Ishikawa (cell line): ENCODE results near the gene ITGA6.

ENCODE experiments used
- CEBPB ChIP-seq: IDR thresholded peaks from 2 replicates; pipeline ENCODE4 v1.6.1; 2012
- CREB1 ChIP-seq: IDR thresholded peaks from 2 replicates; pipeline ENCODE4 v1.6.1; 2012; ENCODE audit warnings: low read depth
- EGR1 ChIP-seq: IDR thresholded peaks from 2 replicates; pipeline ENCODE4 v1.6.1; 2012
- EP300 ChIP-seq: IDR thresholded peaks from 2 replicates; pipeline ENCODE4 v1.6.1; 2012; ENCODE audit warnings: borderline replicate concordance
- FOXM1 ChIP-seq: IDR thresholded peaks from 2 replicates; pipeline ENCODE4 v1.6.1; 2012; ENCODE audit warnings: low read depth, borderline replicate concordance
- NFIC ChIP-seq: IDR thresholded peaks from 2 replicates; pipeline ENCODE4 v1.6.1; 2012
- RAD21 ChIP-seq: IDR thresholded peaks from 2 replicates; pipeline ENCODE4 v1.6.1; 2012; ENCODE audit warnings: low read depth
- TAF1 ChIP-seq: IDR thresholded peaks from 2 replicates; pipeline ENCODE4 v1.6.1; 2012; ENCODE audit warnings: low read depth, mild to moderate bottlenecking
- TCF12 ChIP-seq: IDR thresholded peaks from 2 replicates; pipeline ENCODE4 v1.6.1; 2012; ENCODE audit warnings: low read depth
- TEAD4 ChIP-seq: IDR thresholded peaks from 2 replicates; pipeline ENCODE4 v1.6.1; 2012
- YY1 ChIP-seq: IDR thresholded peaks from 2 replicates; pipeline ENCODE4 v1.6.1; 2012; ENCODE audit warnings: low read depth
- ZBTB7A ChIP-seq: IDR thresholded peaks from 2 replicates; pipeline ENCODE4 v1.6.1; 2012; ENCODE audit warnings: low read depth
- TF ChIP-seq, protein P1 (sequence below): IDR thresholded peaks from 2 replicates; pipeline ENCODE4 v1.6.1; 2012
- TF ChIP-seq, protein P2 (sequence below): IDR thresholded peaks from 2 replicates; pipeline ENCODE4 v1.6.1; 2012
- TF ChIP-seq, protein P3 (sequence below): IDR thresholded peaks from 2 replicates; pipeline ENCODE4 v1.6.1; 2012; ENCODE audit warnings: low read depth, mild to moderate bottlenecking

The ITGA6 gene

DNA sequence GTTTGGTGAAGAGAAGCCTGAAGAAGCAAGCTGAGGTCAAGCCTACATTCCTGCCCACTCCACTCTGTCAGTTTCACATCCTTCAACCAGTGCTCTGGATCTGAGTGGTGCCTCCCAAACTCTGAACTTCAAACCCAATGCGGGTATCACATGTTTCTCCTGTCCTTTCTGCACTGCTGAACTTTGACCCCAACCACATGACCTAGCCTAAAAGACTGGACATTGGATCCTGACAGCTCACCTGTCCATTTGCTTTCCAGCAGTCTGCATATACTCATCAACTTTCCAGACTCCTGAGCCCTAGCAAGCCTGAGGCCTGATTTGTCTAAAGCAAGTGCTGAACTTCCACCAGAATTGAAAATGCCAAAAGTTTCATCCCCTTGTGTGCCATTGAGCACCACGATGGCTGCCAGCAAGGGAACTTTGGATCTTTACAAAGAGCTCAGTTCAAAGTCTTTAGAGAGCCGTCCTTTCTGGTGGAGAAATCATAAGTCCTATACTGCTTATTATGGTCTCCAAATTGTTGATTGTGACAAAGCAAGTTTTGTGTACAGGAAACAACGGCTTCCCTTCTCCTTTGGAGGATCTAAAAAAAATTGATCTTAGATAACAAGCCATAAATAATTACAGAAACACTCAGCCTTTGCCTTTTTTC lies 37.6 kb upstream of the ITGA6 start:
- TF ChIP-seq CEBPB (no peak), TCF12 (no peak), EP300 (no peak), YY1 (no peak), NFIC (no peak), TEAD4 (no peak), EGR1 (no peak)
- TF ChIP-seq, protein P1, sequence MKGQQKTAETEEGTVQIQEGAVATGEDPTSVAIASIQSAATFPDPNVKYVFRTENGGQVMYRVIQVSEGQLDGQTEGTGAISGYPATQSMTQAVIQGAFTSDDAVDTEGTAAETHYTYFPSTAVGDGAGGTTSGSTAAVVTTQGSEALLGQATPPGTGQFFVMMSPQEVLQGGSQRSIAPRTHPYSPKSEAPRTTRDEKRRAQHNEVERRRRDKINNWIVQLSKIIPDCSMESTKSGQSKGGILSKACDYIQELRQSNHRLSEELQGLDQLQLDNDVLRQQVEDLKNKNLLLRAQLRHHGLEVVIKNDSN: no peak
- TF ChIP-seq, protein P2, sequence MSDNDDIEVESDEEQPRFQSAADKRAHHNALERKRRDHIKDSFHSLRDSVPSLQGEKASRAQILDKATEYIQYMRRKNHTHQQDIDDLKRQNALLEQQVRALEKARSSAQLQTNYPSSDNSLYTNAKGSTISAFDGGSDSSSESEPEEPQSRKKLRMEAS: no peak

DNA sequence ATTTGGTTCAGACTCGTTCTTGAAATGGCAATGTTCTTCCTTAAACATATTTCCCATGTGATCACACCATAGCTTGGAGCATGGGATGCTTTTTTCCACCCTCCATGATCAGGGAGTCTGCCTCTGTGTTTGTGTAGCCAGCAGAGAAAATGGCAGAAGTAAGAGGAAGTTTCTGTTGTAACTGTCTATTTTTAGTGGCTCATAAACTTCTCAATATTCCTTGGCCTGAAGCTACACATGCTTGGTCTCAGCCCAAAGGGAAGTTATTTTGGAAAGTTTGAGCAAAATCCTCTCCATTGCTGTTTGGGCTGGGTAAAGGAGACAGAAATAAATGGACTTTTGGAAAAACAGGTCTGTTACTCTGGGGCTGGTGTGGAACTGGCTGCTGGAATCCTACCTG lies 33.4 kb upstream of the ITGA6 start:
- TF ChIP-seq CREB1 (no peak), TEAD4 (no peak), ZBTB7A (no peak)
- TF ChIP-seq, protein P3, sequence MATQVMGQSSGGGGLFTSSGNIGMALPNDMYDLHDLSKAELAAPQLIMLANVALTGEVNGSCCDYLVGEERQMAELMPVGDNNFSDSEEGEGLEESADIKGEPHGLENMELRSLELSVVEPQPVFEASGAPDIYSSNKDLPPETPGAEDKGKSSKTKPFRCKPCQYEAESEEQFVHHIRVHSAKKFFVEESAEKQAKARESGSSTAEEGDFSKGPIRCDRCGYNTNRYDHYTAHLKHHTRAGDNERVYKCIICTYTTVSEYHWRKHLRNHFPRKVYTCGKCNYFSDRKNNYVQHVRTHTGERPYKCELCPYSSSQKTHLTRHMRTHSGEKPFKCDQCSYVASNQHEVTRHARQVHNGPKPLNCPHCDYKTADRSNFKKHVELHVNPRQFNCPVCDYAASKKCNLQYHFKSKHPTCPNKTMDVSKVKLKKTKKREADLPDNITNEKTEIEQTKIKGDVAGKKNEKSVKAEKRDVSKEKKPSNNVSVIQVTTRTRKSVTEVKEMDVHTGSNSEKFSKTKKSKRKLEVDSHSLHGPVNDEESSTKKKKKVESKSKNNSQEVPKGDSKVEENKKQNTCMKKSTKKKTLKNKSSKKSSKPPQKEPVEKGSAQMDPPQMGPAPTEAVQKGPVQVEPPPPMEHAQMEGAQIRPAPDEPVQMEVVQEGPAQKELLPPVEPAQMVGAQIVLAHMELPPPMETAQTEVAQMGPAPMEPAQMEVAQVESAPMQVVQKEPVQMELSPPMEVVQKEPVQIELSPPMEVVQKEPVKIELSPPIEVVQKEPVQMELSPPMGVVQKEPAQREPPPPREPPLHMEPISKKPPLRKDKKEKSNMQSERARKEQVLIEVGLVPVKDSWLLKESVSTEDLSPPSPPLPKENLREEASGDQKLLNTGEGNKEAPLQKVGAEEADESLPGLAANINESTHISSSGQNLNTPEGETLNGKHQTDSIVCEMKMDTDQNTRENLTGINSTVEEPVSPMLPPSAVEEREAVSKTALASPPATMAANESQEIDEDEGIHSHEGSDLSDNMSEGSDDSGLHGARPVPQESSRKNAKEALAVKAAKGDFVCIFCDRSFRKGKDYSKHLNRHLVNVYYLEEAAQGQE: no peak

DNA sequence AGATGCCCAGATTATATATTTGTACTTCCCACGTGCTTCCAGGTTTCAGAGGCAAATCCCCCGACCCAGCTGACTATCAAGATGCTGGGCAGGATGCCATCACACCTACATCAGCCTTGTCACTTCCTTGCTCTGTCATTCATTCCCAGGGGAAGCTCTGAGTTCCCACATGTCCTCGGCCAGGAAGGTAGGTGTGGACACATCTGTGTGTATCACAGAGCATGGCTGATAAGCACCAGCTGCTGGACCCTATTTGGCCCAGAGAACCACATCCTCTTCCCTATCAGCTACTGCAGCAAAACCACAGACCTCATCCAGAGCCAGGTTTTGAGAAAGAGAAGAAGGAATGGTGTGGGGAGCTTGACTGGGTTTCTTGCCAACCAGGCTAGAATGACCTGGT lies 31.9 kb upstream of the ITGA6 start:
- TF ChIP-seq, protein P2: no peak
- TF ChIP-seq NFIC (no peak), TCF12 (no peak), RAD21 (no peak), TAF1 (no peak), ZBTB7A (no peak)
- TF ChIP-seq, protein P3: no peak
- TF ChIP-seq, protein P1: no peak

DNA sequence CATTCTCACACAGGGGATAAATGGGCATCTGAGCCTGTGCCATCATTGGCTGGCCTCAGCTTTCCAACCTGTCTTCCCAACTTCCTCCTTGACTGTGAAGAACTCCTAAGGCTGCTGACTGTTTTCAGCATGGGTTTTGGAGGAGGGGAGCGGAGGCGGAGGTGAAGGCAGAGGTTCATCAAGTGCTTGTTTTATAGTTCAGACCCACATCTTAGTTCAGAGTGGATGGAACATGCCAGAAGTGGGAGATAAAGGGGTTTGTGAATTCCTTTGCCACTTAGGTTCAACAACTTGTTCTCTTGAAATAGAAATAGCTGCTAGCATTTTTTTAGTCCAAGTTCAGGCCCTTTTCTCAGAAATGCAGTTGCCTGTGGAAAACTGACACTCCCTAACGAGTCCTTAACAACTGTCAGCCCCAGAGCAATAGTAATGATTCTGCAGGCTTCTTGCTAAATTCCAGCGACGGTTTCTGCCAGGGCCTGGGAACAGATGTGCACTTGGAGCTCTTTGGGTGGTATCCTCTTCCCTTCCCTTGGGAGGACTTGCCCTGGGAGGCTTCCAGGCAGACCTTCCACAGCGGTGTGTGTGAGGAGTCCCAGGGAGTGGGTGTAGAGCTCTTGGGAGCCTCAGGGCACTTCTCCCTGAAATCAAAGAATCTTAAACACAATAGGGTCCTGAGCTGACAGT lies 30.1 kb upstream of the ITGA6 start:
- TF ChIP-seq, protein P1: no peak
- TF ChIP-seq YY1 (no peak), TAF1 (no peak), EP300 (no peak), TEAD4 (no peak), TCF12 (no peak), ZBTB7A (no peak), NFIC (no peak), RAD21 (no peak), CREB1 (no peak), FOXM1 (no peak), EGR1 (no peak), CEBPB (no peak)
- TF ChIP-seq, protein P3: no peak
- TF ChIP-seq, protein P2: no peak
